AG04449 (cell line): ENCODE measurements around the gene NSUN3.

Experiments
- CTCF ChIA-PET: fragments of 350-600 bp; formaldehyde crosslinking; extraction: SDS; loops from one replicate; lab custom pipeline; 2021; ENCODE audit warnings: antibody characterized with exemption; lab: Yijun Ruan, JAX
- POLR2A ChIA-PET: fragments of 400-600, 350-600 bp; formaldehyde crosslinking; extraction: SDS; loops from one replicate; lab custom pipeline; 2020; ENCODE audit warnings: antibody characterized with exemption, inconsistent platforms; lab: Yijun Ruan, JAX
- DNase-seq: peaks from one replicate; pipeline ENCODE4 v3.0.0-alpha.2; 2010; ENCODE audit warnings: low read depth, low spot score
- H3K4me3 ChIP-seq: 2 replicates; pipeline ENCODE4 v1.5.1; 2011; ENCODE audit warnings: low read depth, mild to moderate bottlenecking, control low read depth, low read length
- CTCF ChIP-seq: IDR thresholded peaks from one replicate; pipeline ENCODE4 v1.5.1; 2011; ENCODE audit warnings: mild to moderate bottlenecking, moderate library complexity, low read length, control low read depth, inconsistent platforms; ENCODE audit not compliant: insufficient read depth; ENCODE audit errors: missing control alignments

The NSUN3 gene

DNA sequence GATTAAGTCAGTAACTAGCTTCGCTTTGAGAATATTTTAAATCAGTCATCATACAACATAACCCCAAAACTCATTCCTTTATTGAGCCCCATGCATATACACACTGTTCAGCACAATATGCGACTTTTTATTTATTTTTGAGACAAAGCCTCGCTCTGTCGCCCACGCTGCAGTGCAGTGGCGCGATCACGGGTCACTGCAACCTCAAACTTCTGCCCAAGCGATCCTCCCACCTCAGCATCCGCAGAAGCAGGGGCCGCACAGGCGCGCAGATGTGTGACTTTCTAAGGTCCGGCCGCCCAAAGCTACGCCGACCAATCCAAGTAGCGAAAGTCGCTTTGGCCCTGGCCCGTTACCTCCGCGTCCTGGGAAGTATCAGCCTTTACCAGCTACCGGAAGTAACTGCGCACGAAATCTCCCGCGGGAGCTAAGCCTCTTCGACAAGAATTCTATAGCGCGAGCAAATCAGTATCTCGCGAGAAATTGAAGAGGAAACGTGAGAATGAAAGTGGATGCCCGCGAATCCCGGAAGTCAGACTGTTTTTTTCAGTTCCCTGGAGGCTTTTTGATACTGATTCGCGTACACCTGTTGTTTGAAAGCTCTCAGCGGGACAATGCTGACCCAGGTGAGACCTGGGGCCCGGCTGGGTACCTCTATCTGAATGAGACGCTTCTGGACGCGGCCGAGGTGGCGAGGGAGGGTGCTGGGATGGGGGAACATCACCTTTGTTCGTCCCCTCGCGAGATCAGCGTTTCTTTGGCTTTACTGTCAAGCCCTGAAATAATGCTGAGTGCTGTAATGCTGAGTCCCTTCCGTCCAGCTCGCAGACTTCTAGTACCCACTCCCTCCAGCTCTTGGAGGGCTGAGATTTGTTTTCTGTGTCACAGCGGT is at the start of gene NSUN3, which contains the start of gene DHFR2:
NSUN3 (plus strand) TSS at position 549 of the 892 bp plus-strand sequence; CDS start at position 615, 66 bp downstream.
DHFR2 (minus strand) TSS at position 404 of the 892 bp plus-strand sequence. CDS start 1,405 bp downstream, outside the sequence.
- POLR2A ChIA-PET, result interaction anchor here (0.5 to 2.1 kb wide), 6 partner anchors 12 to 89 kb away, joined by 3 to 8 read pairs (median 4); partner anchors contain the start of gene PROS1
- peak within 1 kb of the TSS; percentile 65 for H3K4me3 ChIP-seq
- DNase-seq, result peak; percentile 93
- CTCF ChIA-PET, result interaction anchor here (1.1 to 2.6 kb wide), 9 partner anchors 9 to 59 kb away, joined by 3 to 18 read pairs (median 3); no protein-coding TSS in a partner anchor
- no peak for TF ChIP-seq CTCF

DNA sequence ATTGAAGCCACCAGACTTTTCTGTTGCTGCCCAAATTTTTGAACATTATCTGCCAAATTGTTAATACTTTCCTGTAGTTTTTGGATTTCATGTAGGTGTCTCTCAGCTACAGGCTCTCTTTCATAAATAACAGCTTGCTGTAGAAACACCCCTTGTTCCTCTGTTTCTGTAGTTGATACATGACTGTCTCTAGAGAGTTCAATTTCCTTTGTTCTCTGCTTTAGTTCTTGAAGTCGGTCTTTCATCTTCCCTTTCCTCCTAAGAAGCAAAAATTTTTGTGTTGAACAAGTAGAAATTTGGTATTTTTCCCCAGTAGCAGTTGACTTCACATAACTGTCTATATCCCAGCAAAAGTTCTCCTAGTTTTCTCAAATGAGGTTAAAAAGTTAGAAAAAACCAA is 47.8 kb upstream of the NSUN3 start:
- ChIA-PET POLR2A (interaction anchor here (0.6 kb wide), 1 partner anchor 10 kb away, joined by 3 read pairs; no protein-coding TSS in a partner anchor), CTCF (interaction anchor here (3.8 to 7.5 kb wide), 2 partner anchors 12 to 55 kb away, joined by 15 to 44 read pairs; no protein-coding TSS in a partner anchor)
- no peak for TF ChIP-seq CTCF

DNA sequence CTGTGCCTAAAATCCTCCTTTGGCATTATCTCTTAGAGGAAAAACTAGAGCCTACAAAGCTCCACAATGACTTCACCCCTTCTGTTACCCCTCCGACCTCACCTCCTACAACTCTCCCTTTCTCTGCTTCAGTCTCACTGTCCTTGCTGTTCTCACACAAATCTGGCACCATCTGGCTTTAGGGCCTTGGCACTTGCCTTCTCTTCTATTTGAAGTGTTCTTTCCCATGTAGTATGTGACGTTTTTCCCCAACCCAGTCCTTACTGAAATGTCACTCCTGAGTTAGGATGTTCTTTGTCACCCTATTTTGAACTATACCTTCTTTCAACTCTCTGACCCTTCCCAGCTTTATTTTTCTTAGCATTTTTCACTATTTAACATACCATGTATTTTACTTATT is 43.2 kb upstream of the NSUN3 start:
- DNase-seq, result no peak
- POLR2A ChIA-PET, result no interaction called here
- CTCF ChIA-PET, result interaction anchor here (0.9 to 1.2 kb wide), 3 partner anchors 15 to 43 kb away, joined by 3 to 5 read pairs (median 4); partner anchors contain the start of genes DHFR2 and NSUN3
- H3K4me3 ChIP-seq, result no peak overlapping the region
- no peak for TF ChIP-seq CTCF

More for the DNA sequence above, 47.8 kb upstream of the NSUN3 start:
- DNase-seq, result no peak
- no peak overlapping the region for H3K4me3 ChIP-seq

GRCh38 chr3:94020293-94020692 is 42.6 kb upstream of the NSUN3 start:
- no peak for DNase-seq
- ChIA-PET POLR2A (no interaction called here), CTCF (interaction anchor here (0.9 to 1.4 kb wide), 6 partner anchors 12 to 49 kb away, joined by 3 to 5 read pairs (median 4); partner anchors contain the start of genes DHFR2 and NSUN3)
- no peak for TF ChIP-seq CTCF
- H3K4me3 ChIP-seq, result no peak overlapping the region

DNA sequence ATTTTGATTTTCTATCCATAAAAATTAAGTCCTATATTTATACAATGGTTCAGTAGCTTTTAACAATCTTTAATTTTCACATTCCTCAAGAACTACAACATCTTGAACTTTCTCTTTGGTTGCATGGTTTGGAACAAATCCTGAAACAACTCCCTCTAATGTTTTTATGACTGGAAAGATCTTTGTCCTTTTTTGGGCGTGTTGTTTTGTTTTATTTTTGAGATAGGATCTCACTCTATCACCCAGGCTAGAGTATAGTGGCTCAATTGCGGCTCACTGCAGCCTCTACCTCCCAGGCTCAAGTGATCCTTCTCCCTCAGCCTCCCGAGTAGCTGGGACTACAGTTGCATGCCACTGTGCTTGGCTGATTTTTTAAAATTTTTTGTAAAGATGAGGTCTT is 38.5 kb upstream of the NSUN3 start:
- no peak for DNase-seq
- TF ChIP-seq CTCF, result no peak
- ChIA-PET CTCF (interaction anchor here (0.8 to 1.6 kb wide), 4 partner anchors 8 to 45 kb away, joined by 4 to 6 read pairs (median 5); no protein-coding TSS in a partner anchor), POLR2A (no interaction called here)
- H3K4me3 ChIP-seq, result no peak overlapping the region
